GM21528 (cell line): ENCODE measurements around the gene GATAD1.
"Not testable (repeated sequence)": the region's sequence is repeated elsewhere in the genome, so short reads cannot be mapped to it uniquely, and the experiment has no call there.

Experiments used
- ATAC-seq: cut with Tn5 transposase; IDR thresholded peaks from one replicate; pipeline ENCODE4 v1.9.1; 2021; ENCODE audit warnings: mild to moderate bottlenecking, moderate library complexity; ENCODE audit not compliant: unreplicated experiment, low FRiP score

The GATAD1 gene

GRCh38 chr7:92436612-92437445 is 10.5 kb upstream of the GATAD1 start:
- ATAC-seq: no peak

DNA sequence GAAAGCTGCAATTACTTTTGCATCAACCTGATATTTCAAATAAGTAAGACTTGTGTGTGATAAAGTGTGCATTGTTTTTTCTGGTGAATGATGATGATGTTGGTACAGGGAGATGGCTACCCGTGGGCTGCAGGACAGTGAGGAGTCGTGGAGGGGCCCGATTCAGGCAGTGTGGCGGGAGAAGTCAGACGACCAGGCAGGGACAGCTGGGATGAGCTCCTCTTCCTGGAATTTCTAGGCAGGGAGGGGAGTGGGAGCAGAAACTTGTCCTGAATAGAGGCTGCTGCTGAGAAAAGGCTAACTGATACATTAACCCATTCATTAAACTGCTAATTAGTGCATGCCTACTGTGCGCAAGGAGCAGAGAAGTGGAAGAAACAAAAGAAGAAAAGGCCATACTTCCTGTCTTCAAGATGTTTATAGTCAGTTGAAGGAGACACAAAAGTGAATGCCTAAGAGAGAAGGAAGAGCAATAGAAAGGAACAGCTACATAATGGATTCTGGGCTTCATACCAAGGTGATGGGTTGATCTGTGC is 9.3 kb upstream of the GATAD1 start:
- ATAC-seq: no peak

DNA sequence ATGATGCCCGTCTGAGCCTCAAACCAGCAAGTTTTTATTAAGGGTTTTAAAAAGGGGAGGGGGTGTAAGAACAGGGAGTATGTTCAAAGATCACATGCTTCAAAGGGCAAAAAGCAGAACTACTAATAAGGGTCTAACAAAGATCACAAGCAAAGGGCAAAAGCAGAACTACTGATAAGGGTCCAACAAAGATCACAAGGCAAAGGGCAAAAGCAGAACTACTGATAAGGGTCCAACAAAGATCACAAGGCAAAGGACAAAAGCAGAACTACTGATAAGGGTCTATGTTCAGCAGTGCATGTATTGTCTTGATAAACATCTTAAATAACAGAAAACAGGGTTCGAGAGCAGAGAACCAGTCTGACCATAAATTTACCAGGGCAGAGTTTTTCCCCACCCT is 4.6 kb upstream of the GATAD1 start:
- not testable (repeated sequence) for ATAC-seq

DNA sequence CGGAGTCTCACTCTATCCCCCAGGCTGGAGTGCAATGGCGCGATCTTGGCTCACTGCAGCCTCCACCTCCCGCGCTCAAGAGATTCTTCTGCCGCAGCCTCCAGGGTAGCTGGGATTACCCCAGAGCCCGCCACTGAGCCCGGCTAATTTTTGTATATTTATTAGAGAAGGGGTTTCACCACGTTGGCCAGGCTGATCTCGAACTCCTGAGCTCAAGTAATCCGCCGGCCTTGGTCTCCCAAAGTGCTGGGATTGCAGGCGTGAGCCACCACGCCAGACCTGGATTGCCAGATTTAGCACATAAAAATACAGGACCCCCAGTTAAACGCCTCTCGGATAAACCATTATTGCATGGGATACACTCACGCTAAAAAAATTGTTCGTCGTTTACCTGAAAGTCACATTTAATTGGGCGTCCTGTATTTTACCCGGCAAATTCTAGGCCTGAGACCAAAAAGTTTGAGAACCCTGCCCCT is 375 bp upstream of the GATAD1 start:
- no peak for ATAC-seq

DNA sequence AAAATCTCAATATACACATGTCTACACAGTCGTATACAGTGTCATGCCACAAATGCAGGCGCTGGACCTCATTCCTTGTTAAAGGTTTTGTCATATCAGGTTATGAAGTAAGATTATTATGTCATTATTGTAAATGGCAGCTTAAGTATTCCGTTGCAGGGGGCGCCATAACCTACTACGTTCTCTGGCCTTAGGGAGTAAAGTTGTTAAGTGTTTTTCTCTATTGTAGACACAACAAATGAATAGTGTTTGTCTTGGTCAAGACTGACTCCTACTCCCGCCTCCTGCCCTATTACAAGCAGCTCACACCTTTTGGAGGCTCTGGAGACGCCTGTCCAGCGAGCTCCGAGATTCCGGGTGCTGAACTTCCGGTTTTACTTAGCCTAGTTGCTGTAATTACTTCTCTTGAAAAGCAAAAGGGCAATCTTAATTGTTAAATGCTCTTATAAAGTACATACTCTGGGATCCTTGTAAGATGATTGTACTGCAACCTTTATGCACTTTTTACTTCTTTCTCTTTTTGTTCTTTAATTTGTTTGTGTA is 994 bp downstream of the GATAD1 start:
- peak; percentile 50 for ATAC-seq

GRCh38 chr7:92451645-92452044 is 4.4 kb downstream of the GATAD1 start:
- ATAC-seq: no peak

DNA sequence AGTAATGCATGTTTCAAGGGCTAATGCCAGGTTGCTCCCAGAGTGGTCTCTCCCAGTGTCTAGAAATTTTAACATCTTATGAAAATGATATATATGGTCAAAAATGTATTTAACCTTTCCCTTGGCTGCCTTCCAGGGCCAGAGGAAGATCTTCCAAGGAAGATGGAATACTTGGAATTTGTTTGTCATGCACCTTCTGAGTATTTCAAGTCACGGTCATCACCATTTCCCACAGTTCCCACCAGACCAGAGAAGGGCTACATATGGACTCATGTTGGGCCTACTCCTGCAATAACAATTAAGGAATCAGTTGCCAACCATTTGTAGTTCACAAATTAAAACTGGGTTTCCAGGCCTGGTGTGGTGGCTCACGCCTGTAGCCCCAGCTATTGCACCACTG is 9.0 kb downstream of the GATAD1 start:
- no peak for ATAC-seq

DNA sequence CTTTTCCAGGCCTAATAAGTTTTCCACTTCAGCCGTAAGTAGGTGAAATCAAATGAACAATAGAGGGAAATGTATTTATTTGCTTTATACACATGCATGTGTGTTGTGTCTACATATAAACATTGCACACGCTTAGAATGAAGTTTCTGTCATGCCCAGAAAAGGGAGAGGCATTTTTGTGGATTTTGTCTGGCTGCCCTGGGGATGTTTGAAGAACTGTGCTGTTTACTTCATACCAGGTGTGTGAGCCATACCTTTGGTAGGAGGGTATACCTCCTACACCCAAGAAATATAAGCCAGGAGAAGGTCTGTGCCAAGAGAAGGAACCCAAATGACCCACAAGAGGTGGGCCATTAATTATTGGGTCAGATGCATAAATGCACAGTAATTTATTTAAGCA is 12.8 kb downstream of the GATAD1 start:
- no peak for ATAC-seq

- no peak for ATAC-seq
Observed at GRCh38 chr7:92460510-92460909, 13.2 kb downstream of the GATAD1 start.

DNA sequence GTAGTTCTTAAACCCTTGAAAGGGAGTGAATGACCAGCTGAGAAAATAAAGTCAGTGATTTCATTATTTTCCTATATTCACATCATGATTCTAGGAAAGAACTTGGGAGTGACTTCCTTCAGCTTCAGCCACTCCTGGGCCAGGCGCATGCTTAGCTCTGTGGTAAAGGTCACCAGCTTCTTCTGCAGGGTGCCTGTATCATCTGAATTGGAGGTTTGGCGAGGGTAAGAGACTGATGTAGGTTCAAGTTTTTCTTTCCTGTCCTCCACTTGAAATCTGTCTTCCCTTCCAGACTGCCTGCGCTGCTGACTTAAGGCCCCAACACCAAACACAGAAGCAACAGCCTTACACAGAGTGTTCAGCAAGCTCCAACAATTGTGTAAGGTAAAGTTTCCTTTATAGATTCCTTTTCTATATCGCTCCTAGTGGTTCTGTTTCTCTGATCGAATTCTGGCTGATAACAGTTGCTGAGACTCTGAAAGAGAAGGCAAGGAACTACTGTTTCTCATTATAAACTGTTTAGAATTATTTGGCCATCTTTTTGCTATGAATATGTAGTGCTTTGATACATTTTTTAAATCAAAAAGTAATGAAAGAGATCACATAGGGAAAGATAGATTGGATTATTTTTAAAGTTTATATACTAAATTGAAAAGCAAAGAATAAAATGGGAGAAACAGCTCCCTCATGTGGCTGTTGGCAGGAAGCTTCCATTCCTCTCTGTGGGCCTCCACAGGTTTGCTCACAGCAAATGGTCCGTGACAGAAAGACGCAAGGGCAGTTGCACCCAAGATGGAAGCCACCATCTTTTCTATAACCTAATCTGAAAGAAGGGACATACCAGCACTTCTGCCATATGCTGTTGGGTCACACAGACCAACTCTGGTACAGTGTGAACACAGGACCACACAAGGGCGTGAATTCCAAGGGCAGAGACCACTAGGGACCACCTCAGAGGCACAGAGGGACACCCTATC is 14.0 kb downstream of the GATAD1 start:
- ATAC-seq: no peak

GRCh38 chr7:92462560-92462959 is 15.3 kb downstream of the GATAD1 start:
- ATAC-seq: no peak

DNA sequence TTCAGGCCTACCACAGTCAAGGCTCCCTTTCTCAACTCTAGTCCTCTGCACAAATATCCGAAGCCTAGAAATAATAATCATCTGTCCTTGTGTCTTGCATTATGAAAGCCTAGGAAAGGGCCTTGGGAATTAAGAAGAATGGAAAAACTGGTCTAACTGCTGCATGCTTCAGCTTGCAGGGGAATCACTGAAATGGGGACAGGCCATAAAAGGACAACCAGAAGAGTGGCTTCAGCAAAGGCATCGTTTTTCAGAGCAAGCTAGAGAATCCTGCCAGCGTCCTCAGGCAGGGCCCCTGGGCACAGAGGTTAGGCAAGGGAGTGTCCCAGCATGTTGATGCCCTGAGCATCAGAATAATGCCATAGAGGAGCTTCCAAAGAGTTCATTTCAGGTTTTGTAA is 17.2 kb downstream of the GATAD1 start:
- no peak for ATAC-seq

DNA sequence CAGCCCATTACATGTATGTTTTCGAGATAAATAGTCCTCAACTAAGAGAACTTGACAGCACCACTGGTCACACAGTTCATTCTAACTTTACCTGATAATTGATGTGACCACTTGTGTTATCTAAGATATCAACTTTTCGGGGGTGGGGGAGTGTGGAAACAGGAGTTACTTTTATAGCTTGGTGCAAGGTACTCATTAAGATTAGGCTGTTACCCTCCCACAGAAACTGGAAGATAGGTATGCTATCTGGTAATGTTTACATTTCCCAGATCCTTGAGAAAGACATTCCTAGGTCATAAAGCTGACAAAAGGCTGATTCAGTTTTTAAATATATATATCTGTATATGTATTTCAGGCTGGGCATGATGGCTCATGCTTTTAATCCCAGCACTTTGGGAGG is 19.4 kb downstream of the GATAD1 start:
- no peak for ATAC-seq

- not testable (repeated sequence) for ATAC-seq
Observed at GRCh38 chr7:92468589-92468988, 21.3 kb downstream of the GATAD1 start.

DNA sequence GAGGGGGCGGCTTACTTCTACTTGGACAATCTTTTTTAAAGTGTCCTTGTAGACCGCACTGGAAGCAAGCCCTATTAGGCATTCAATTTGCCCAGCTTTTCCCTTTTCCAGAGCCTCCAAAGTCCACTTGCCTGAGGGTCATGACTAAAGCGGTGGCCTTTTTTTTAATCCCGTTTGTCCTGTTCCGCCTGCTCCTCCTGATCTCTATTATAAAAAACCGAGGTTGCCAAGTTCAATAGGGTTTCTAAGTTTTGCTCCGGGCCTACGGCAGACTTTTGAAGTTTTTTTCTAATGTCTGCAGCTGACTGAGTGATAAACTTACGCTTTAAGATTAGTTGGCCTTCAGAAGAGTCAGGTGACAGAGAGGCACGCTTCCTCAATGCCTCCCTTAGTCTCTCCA is 26.7 kb downstream of the GATAD1 start:
- not testable (repeated sequence) for ATAC-seq

DNA sequence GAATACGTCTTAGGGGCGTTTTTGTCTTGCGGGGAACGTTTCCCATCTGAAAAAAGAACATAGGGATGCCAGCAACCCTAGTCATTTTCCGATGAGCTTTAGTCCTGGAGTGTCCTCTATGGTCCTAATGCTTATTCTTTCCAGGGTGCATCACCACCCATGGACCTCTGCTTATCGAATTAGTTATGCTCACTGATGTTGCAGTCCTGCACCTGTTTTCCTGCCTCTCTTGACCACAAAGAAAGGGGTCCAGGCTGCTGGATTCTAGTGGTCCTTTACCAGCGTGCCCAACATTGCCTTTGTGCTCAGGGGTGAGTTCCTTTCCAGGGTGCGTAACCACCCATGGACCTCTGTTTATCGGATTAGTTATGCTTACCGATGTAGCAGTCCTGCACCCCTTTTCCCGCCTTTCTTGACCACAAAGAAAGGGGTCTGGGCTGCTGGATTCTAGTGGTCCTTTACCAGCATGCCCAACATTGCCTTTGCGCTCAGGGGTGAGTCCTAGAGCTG is 28.0 kb downstream of the GATAD1 start:
- not testable (repeated sequence) for ATAC-seq

DNA sequence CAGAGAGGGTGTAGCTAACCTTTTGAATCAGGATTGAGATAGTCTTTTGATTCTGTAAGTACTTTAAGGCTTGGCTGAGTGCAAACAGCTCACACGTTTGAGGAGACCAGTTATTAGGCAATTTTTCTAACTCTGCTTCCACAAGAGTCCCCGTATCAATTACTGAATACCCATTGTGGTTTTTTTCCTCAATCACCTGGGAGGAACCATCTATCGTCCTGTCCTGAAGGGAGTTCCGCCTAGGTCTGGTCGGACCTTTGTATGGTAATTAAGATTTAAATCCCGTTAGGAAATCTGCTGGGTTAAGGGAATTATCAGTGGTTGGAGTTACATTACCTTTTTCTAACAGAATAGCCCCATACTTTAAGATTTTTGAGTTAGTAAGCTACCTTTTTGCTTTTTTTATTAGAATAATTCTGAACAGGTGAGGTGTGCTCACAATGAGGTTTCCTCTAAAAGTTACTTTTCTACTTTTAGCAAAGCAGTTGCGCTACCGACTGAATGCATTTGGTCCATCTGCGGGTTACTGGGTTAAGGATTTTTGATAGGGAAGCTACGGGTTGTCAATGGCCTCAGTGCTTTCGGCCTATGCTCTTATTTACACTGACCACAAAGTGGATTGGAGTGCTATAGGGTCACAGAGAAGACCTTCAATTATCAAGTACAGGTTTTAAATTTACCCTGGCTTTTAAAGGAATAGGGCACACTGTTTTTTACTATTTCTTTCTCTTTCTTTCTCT is 28.7 kb downstream of the GATAD1 start:
- not testable (repeated sequence) for ATAC-seq

DNA sequence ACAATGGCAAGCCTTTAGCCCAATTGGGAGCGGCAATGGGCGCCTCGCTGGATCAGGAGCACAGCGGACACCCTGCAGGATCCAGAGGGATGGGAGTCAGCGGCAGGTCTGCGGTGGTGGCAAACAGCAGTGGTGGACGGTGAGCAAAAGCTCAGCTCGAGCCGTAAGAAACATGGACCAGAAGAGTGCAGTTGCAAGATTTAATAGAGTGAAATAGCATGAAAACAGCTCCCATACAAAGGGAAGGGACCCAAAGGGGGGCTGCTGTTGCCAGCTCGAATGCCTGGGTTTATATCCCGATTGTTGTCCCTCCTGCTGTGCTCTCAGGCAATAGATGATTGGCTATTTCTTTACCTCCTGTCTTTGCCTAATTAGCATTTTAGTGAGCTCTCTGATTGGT is 30.4 kb downstream of the GATAD1 start, which contains the start of gene ERVW-1:
TSS of gene ERVW-1 (minus strand) at position 266 of the 400 bp plus-strand sequence. CDS start 7,565 bp downstream, outside the sequence.
- ATAC-seq: not testable (repeated sequence)

- no peak for ATAC-seq
Observed at GRCh38 chr7:92478095-92478494, 30.8 kb downstream of the GATAD1 start.

- ATAC-seq: no peak
Observed at GRCh38 chr7:92478711-92479110, 31.4 kb downstream of the GATAD1 start.
